H9 (cell line): ENCODE measurements around the gene CDH22. TPM values are rescaled to one million over a fixed set of nuclear protein-coding genes. Genes with fewer than 3 reads are reported as not detected.

Source experiments
- DNase-seq: peaks from one replicate; pipeline ENCODE4 v3.0.0-alpha.2; 2017
- H2AFZ ChIP-seq: one replicate; pipeline ENCODE4 v1.6.1; 2013; ENCODE audit warnings: mild to moderate bottlenecking, low read length, control low read depth, moderate library complexity
- H2AK5ac ChIP-seq: 2 replicates; pipeline ENCODE4 v1.6.1; 2013; ENCODE audit warnings: low read length, control low read depth, mixed read lengths; ENCODE audit not compliant: insufficient read length
- H2BK120ac ChIP-seq: one replicate; pipeline ENCODE4 v1.6.1; 2013; ENCODE audit warnings: low read depth, mild to moderate bottlenecking, low read length, control low read depth, inconsistent platforms; ENCODE audit not compliant: poor library complexity, severe bottlenecking
- H2BK12ac ChIP-seq: 2 replicates; pipeline ENCODE4 v1.6.1; 2013; ENCODE audit warnings: low read length, control low read depth, mixed read lengths, low read depth; ENCODE audit not compliant: insufficient read length
- H2BK15ac ChIP-seq: 2 replicates; pipeline ENCODE4 v1.6.1; 2013; ENCODE audit warnings: low read depth, low read length, control low read depth
- H2BK20ac ChIP-seq: one replicate; pipeline ENCODE4 v1.6.1; 2013; ENCODE audit warnings: low read depth, mild to moderate bottlenecking, low read length, control low read depth, inconsistent platforms; ENCODE audit not compliant: poor library complexity, severe bottlenecking
- H2BK5ac ChIP-seq: 2 replicates; pipeline ENCODE4 v1.6.1; 2013; ENCODE audit warnings: low read length, control low read depth, mixed read lengths; ENCODE audit not compliant: insufficient read length
- H3K14ac ChIP-seq: 2 replicates; pipeline ENCODE4 v1.6.1; 2013; ENCODE audit warnings: low read length, control low read depth; ENCODE audit not compliant: insufficient read depth
- H3K18ac ChIP-seq: 2 replicates; pipeline ENCODE4 v1.6.1; 2013; ENCODE audit warnings: low read depth, mild to moderate bottlenecking, mixed read lengths, low read length, control low read depth; ENCODE audit not compliant: insufficient read length
- H3K23ac ChIP-seq: 2 replicates; pipeline ENCODE4 v1.6.1; 2013; ENCODE audit warnings: low read length, control low read depth, mixed read lengths, low read depth; ENCODE audit not compliant: insufficient read length
- H3K23me2 ChIP-seq: 2 replicates; pipeline ENCODE4 v1.6.1; 2013; ENCODE audit warnings: low read depth, mild to moderate bottlenecking, mixed read lengths, low read length, control low read depth; ENCODE audit not compliant: insufficient read length, poor library complexity, severe bottlenecking
- H3K27ac ChIP-seq: 2 replicates; pipeline ENCODE4 v1.5.1; 2013; ENCODE audit warnings: low read length, control low read depth, mixed read lengths, low read depth; ENCODE audit not compliant: insufficient read length
- H3K27me3 ChIP-seq: 2 replicates; pipeline ENCODE4 v1.6.1; 2013; ENCODE audit warnings: low read length, control low read depth, inconsistent platforms; ENCODE audit not compliant: insufficient read depth
- H3K4ac ChIP-seq: 2 replicates; pipeline ENCODE4 v1.6.1; 2013; ENCODE audit warnings: low read depth, mild to moderate bottlenecking, control low read depth, inconsistent platforms, low read length, moderate library complexity
- H3K4me1 ChIP-seq: 2 replicates; pipeline ENCODE4 v1.6.1; 2013; ENCODE audit warnings: low read length, control low read depth, inconsistent platforms; ENCODE audit not compliant: insufficient read depth
- H3K4me2 ChIP-seq: 2 replicates; pipeline ENCODE4 v1.6.1; 2013; ENCODE audit warnings: low read length, control low read depth, mixed read lengths; ENCODE audit not compliant: insufficient read length, insufficient read depth
- H3K56ac ChIP-seq: 2 replicates; pipeline ENCODE4 v1.6.1; 2013; ENCODE audit warnings: low read depth, mild to moderate bottlenecking, mixed read lengths, low read length, control low read depth; ENCODE audit not compliant: insufficient read length
- H3K79me1 ChIP-seq: 2 replicates; pipeline ENCODE4 v1.6.1; 2013; ENCODE audit warnings: low read depth, mild to moderate bottlenecking, moderate library complexity, low read length, control low read depth, inconsistent platforms; ENCODE audit not compliant: insufficient read depth, poor library complexity, severe bottlenecking
- H3K79me2 ChIP-seq: 2 replicates; pipeline ENCODE4 v1.6.1; 2013; ENCODE audit warnings: low read length, control low read depth, inconsistent platforms; ENCODE audit not compliant: insufficient read depth
- H3K9ac ChIP-seq: 2 replicates; pipeline ENCODE4 v1.6.1; 2013; ENCODE audit warnings: low read length, control low read depth, mixed read lengths; ENCODE audit not compliant: insufficient read length; ENCODE audit errors: extremely low read depth
- H3K9me3 ChIP-seq: one replicate; pipeline ENCODE4 v1.6.1; 2013; ENCODE audit warnings: low read depth, low read length, inconsistent platforms; ENCODE audit not compliant: control insufficient read depth
- H3T11ph ChIP-seq: one replicate; pipeline ENCODE4 v1.6.1; 2013; ENCODE audit warnings: mild to moderate bottlenecking, low read length, control low read depth, inconsistent platforms
- H4K20me1 ChIP-seq: one replicate; pipeline ENCODE4 v1.6.1; 2013; ENCODE audit not compliant: control insufficient read depth, insufficient read length, insufficient read depth
- H4K5ac ChIP-seq: 2 replicates; pipeline ENCODE4 v1.6.1; 2013; ENCODE audit warnings: low read depth, mild to moderate bottlenecking, mixed read lengths, low read length, control low read depth; ENCODE audit not compliant: insufficient read length
- H4K8ac ChIP-seq: replicated peaks from 2 replicates; pipeline ENCODE4 v1.6.1; 2013; ENCODE audit warnings: low read length, control low read depth, mixed read lengths, low read depth; ENCODE audit not compliant: insufficient read length
- H4K91ac ChIP-seq: 2 replicates; pipeline ENCODE4 v1.6.1; 2013; ENCODE audit warnings: low read depth, mild to moderate bottlenecking, moderate library complexity, mixed read lengths, low read length, control low read depth; ENCODE audit not compliant: insufficient read length
- H3K27ac Mint-ChIP-seq, 3 experiments: 2 replicates in 2 of 3; 3 replicates in 1 of 3; pipeline ENCODE4 v1.8.0; 2020 to 2021; ENCODE audit warnings: mixed read lengths in 3 of 3, mild to moderate bottlenecking in 1 of 3, moderate library complexity in 1 of 3
- H3K27me3 Mint-ChIP-seq: 2 replicates; pipeline ENCODE4 v1.8.0; 2021; ENCODE audit warnings: low read depth, mild to moderate bottlenecking, moderate library complexity, mixed read lengths
- H3K36me3 Mint-ChIP-seq, 3 experiments: 2 replicates in 2 of 3; 3 replicates in 1 of 3; pipeline ENCODE4 v1.8.0; 2020 to 2021; ENCODE audit warnings: low read depth in 3 of 3, mixed read lengths in 3 of 3; ENCODE audit not compliant: insufficient read depth in 1 of 3
- H3K4me1 Mint-ChIP-seq, 2 experiments: 2 replicates each; pipeline ENCODE4 v1.8.0; 2020; ENCODE audit warnings: mixed read lengths in 2 of 2
- H3K4me3 Mint-ChIP-seq, 2 experiments: 2 replicates in 1 of 2; 3 replicates in 1 of 2; pipeline ENCODE4 v1.8.0; 2020 to 2021; ENCODE audit warnings: mild to moderate bottlenecking in 2 of 2, mixed read lengths in 2 of 2, moderate library complexity in 1 of 2
- H3K9me3 Mint-ChIP-seq, 2 experiments: 2 replicates in 1 of 2; 3 replicates in 1 of 2; pipeline ENCODE4 v1.8.0; 2020; ENCODE audit warnings: mild to moderate bottlenecking in 2 of 2, mixed read lengths in 2 of 2, moderate library complexity in 1 of 2
- WGBS: extraction: QIAGEN DNeasy Blood & Tissue Kit; methylation state at CpG from one replicate; pipeline ENCODE4 v1.1.7; 2013; ENCODE audit warnings: missing lambda C conversion rate, low lambda C conversion rate, mixed read lengths; ENCODE audit not compliant: insufficient read length; ENCODE audit errors: extremely low coverage; 5-methylcytosine and 5-hydroxymethylcytosine counted together
- total RNA-seq: library from RNA; stranded (reverse); gene quantifications from 2 replicates; pipeline ENCODE4 v1.2.1, GENCODE V29; 2021
- TF ChIP-seq, protein P1 (sequence below): fragments of 200-600 bp; sonication (generic); conservative IDR thresholded peaks from 3 replicates; pipeline ENCODE4 v1.8.0; 2021; ENCODE audit warnings: antibody characterized with exemption, mild to moderate bottlenecking

The CDH22 gene
- total RNA-seq, 1 experiment from 2014 or later: not detected

GRCh38 chr20:46259260-46259859 is 48.9 kb downstream of the CDH22 start:
- Histone ChIP-seq H3T11ph (no peak overlapping the region), H2BK15ac (no peak overlapping the region), H4K20me1 (no peaks in the 10 kb centered on the region), H3K27ac (no peak overlapping the region), H3K9me3 (no peaks in the 10 kb centered on the region), H2BK12ac (no peak overlapping the region), H2BK5ac (no peak overlapping the region), H3K79me1 (no peaks in the 10 kb centered on the region), H2BK120ac (no peak overlapping the region), H4K5ac (no peak overlapping the region), H3K23me2 (no peaks in the 10 kb centered on the region), H3K79me2 (no peaks in the 10 kb centered on the region), H3K9ac (no peak overlapping the region), H2AFZ (no peak overlapping the region), H3K23ac (no peak overlapping the region), H3K4ac (no peak overlapping the region), H2BK20ac (no peak overlapping the region), H3K4me2 (no peak overlapping the region), H2AK5ac (no peak overlapping the region), H3K4me1 (no peaks in the 10 kb centered on the region), H3K27me3 (no peaks in the 10 kb centered on the region), H4K8ac (no peak overlapping the region), H3K18ac (no peak overlapping the region), H3K56ac (no peak overlapping the region), H4K91ac (no peak overlapping the region), H3K14ac (no peak overlapping the region)
- Mint-ChIP-seq H3K36me3 (no peaks in the 10 kb centered on the region), H3K4me1 (no peaks in the 10 kb centered on the region), H3K4me3 (no peak overlapping the region), H3K27me3 (peaks cover 31% of the 10 kb centered on the region), H3K27ac (no peak overlapping the region), H3K9me3 (peaks cover 0 to 3% of the 10 kb centered on the region in 2 experiments; a peak in 2 of 5 replicates)
- no peak for DNase-seq
- TF ChIP-seq, protein P1, sequence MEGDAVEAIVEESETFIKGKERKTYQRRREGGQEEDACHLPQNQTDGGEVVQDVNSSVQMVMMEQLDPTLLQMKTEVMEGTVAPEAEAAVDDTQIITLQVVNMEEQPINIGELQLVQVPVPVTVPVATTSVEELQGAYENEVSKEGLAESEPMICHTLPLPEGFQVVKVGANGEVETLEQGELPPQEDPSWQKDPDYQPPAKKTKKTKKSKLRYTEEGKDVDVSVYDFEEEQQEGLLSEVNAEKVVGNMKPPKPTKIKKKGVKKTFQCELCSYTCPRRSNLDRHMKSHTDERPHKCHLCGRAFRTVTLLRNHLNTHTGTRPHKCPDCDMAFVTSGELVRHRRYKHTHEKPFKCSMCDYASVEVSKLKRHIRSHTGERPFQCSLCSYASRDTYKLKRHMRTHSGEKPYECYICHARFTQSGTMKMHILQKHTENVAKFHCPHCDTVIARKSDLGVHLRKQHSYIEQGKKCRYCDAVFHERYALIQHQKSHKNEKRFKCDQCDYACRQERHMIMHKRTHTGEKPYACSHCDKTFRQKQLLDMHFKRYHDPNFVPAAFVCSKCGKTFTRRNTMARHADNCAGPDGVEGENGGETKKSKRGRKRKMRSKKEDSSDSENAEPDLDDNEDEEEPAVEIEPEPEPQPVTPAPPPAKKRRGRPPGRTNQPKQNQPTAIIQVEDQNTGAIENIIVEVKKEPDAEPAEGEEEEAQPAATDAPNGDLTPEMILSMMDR: no peak
- no CpG with 5 or more reads among the region's 1 CpG for WGBS
